Measurements from ENCODE around the gene BTBD2. TPM values are rescaled to one million over a fixed set of nuclear protein-coding genes. Genes with fewer than 3 reads are reported as not detected.

The BTBD2 gene
- total RNA-seq, 4 donors from 2014 or later, result 85.0 to 99.3 (median 94.9) TPM

GRCh38 chr19:2014131-2014571 lies 1.4 kb downstream of the BTBD2 start:
- intact Hi-C loops (cut with DNase I; ENCODE audit: low total_unique reads), result no loop called here
- no peak for TF ChIP-seq POLR2A (IDR thresholded peaks at IDR 0.05)
- TF ChIP-seq CTCF (IDR thresholded peaks at IDR 0.05), result no peak
- H3K4me3 ChIP-seq (ENCODE audit: low read depth, poor library complexity, severe bottlenecking), result no peak overlapping the region
- DNase-seq (ENCODE audit: low spot score in 2 of 2), result no peak
- WGBS, 2 donors, result 63 to 72% methylated on average over 5 of the region's 5 CpGs

GRCh38 chr19:2013683-2013961 lies 1.9 kb downstream of the BTBD2 start:
- intact Hi-C loops (cut with DNase I; ENCODE audit: low total_unique reads), result no loop called here
- WGBS, 2 donors, result 88 to 98% methylated on average over 6 of the region's 6 CpGs
- no peak for DNase-seq (ENCODE audit: low spot score in 2 of 2)

GRCh38 chr19:2012941-2013682 lies 2.4 kb downstream of the BTBD2 start:
- H3K4me3 ChIP-seq (ENCODE audit: low read depth, poor library complexity, severe bottlenecking), result no peak overlapping the region
- 90 to 94% methylated on average over 20 to 21 of the region's 21 CpGs for WGBS, 2 donors
- intact Hi-C loops (cut with DNase I; ENCODE audit: low total_unique reads), result no loop called here
- no peak for DNase-seq (ENCODE audit: low spot score in 2 of 2)
- no peak for TF ChIP-seq POLR2A (IDR thresholded peaks at IDR 0.05)
- no peak for TF ChIP-seq CTCF (IDR thresholded peaks at IDR 0.05)

More at GRCh38 chr19:2013683-2013961, 1.9 kb downstream of the BTBD2 start:
- TF ChIP-seq CTCF (IDR thresholded peaks at IDR 0.05), result no peak
- no peak for TF ChIP-seq POLR2A (IDR thresholded peaks at IDR 0.05)
- no peak overlapping the region for H3K4me3 ChIP-seq (ENCODE audit: low read depth, poor library complexity, severe bottlenecking)

GRCh38 chr19:2011169-2011568 lies 4.3 kb downstream of the BTBD2 start:
- no peak for TF ChIP-seq POLR2A (IDR thresholded peaks at IDR 0.05)
- no peak for TF ChIP-seq CTCF (IDR thresholded peaks at IDR 0.05)
- H3K4me3 ChIP-seq (ENCODE audit: low read depth, poor library complexity, severe bottlenecking), result no peak overlapping the region
- 91 to 96% methylated on average over 12 of the region's 12 CpGs for WGBS, 2 donors
- no peak for DNase-seq (ENCODE audit: low spot score in 2 of 2)
- intact Hi-C loops (cut with DNase I; ENCODE audit: low total_unique reads), result no loop called here

GRCh38 chr19:2010135-2010668 lies 5.3 kb downstream of the BTBD2 start:
- no peak overlapping the region for H3K4me3 ChIP-seq (ENCODE audit: low read depth, poor library complexity, severe bottlenecking)
- 91 to 97% methylated on average over 20 of the region's 20 CpGs for WGBS, 2 donors
- TF ChIP-seq CTCF (IDR thresholded peaks at IDR 0.05), result no peak
- TF ChIP-seq POLR2A (IDR thresholded peaks at IDR 0.05), result no peak
- intact Hi-C loops (cut with DNase I; ENCODE audit: low total_unique reads), result no loop called here
- no peak for DNase-seq (ENCODE audit: low spot score in 2 of 2)

Measured in lower leg skin (tissue), 4 donors.